Upper lobe of left lung (tissue), 6 donors: ENCODE measurements around the gene SYMPK. TPM values are rescaled to one million over a fixed set of nuclear protein-coding genes. Genes with fewer than 3 reads are reported as not detected.

Experiments used
- ATAC-seq, 2 donors: fragments of 200-7000 bp; cut with Tn5 transposase; one replicate each; pipeline ENCODE4 v1.9.1; 2022; ENCODE audit warnings: mild to moderate bottlenecking in 2 of 2, moderate library complexity in 2 of 2; ENCODE audit not compliant: low FRiP score in 2 of 2
- DNase-seq, 2 donors: peaks; one replicate each; pipeline ENCODE4 v3.0.0-alpha.2; 2019 to 2020
- H3K27ac ChIP-seq, 4 donors: fragments of 200-600 bp; sonication (generic); one replicate each; pipeline ENCODE4 v1.5.1; 2016 to 2019
- H3K27me3 ChIP-seq, 4 donors: fragments of 200-600 bp; sonication (generic); one replicate each; pipeline ENCODE4 v1.5.1; 2017 to 2019
- H3K36me3 ChIP-seq, 4 donors: fragments of 200-600 bp; sonication (generic); one replicate each; pipeline ENCODE4 v1.5.1; 2016 to 2019
- H3K4me1 ChIP-seq, 4 donors: fragments of 200-600 bp; sonication (generic); one replicate each; pipeline ENCODE4 v1.5.1; 2018 to 2019
- H3K4me3 ChIP-seq, 4 donors: fragments of 200-600 bp; sonication (generic); one replicate each; pipeline ENCODE4 v1.5.1; 2017 to 2019; ENCODE audit warnings: mild to moderate bottlenecking in 2 of 4, moderate library complexity in 1 of 4
- H3K9me3 ChIP-seq, 4 donors: fragments of 200-600 bp; sonication (generic); one replicate each; pipeline ENCODE4 v1.5.1; 2018 to 2019
- CTCF ChIP-seq, 6 experiments: fragments of 450-650 bp in 4 of 6; fragments of 200-600 bp in 2 of 6; sonication (generic) in 2 of 6; IDR thresholded peaks; one replicate each; pipeline ENCODE4 v1.5.1; 2016 to 2019; ENCODE audit warnings: antibody characterized with exemption in 6 of 6
- EP300 ChIP-seq, 4 donors: sonication (generic); formaldehyde crosslinking; IDR thresholded peaks; one replicate each; pipeline ENCODE4 v1.5.1; 2017; ENCODE audit warnings: antibody characterized with exemption in 4 of 4, control low read depth in 2 of 4
- POLR2A ChIP-seq, 4 donors: fragments of 450-650 bp; IDR thresholded peaks; one replicate each; pipeline ENCODE4 v1.5.1; 2016 to 2017; ENCODE audit warnings: antibody characterized with exemption in 4 of 4, mild to moderate bottlenecking in 2 of 4
- POLR2AphosphoS5 ChIP-seq, 2 donors: sonication (generic); formaldehyde crosslinking; IDR thresholded peaks; one replicate each; pipeline ENCODE4 v1.5.1; 2017; ENCODE audit warnings: antibody characterized with exemption in 2 of 2
- WGBS, 2 donors: methylation state at CpG; one replicate each; pipeline ENCODE4 v1.1.5; 2017 to 2018; 5-methylcytosine and 5-hydroxymethylcytosine counted together
- total RNA-seq, 6 donors: library from RNA; depleted of rRNA in 4 of 6; stranded (reverse); fragments of >200 nt in 4 of 6; gene quantifications; one replicate each; pipeline versions ENCODE4 v1.1.0 to v1.2.1, GENCODE V29; 2016 to 2021
- donor health status: DM: no; HTN: no; CAD: no; lungs with moderate emphysema.
- donor health status: DM: no; HTN: yes; CAD: no; lungs with severe emphysema.

SYMPK gene
- total RNA-seq, 6 donors from 2014 or later, result 35.0 to 345 (median 76.0) TPM

GRCh38 chr19:45771311-45771933 lies 91.5 kb downstream of the SYMPK start:
- Histone ChIP-seq H3K4me3 (peak overlapping the region in 2 of 4 donors; percentile 78 to 86), H3K9me3 (no peaks in the 10 kb centered on the region), H3K36me3 (peaks cover 0 to 18% (median 5%) of the 10 kb centered on the region in 4 donors), H3K27ac (peak overlapping the region in 3 of 4 donors; percentile 95 to 97 (median 95)), H3K27me3 (peaks cover 0 to 3% (median 1%) of the 10 kb centered on the region in 4 donors), H3K4me1 (peaks cover 19 to 47% (median 28%) of the 10 kb centered on the region in 4 donors)
- ATAC-seq, result no peak
- no peak for TF ChIP-seq EP300 (IDR thresholded peaks at IDR 0.05)
- no peak for TF ChIP-seq POLR2A (IDR thresholded peaks at IDR 0.05)
- no peak for TF ChIP-seq POLR2AphosphoS5 (IDR thresholded peaks at IDR 0.05)
- TF ChIP-seq CTCF (IDR thresholded peaks at IDR 0.05), result no peak
- DNase-seq, result peak in 1 of 2 donors; percentile 89
- 89% methylated on average over 14 to 46 of the region's 46 CpGs for WGBS, 2 donors

- H3K4me3 ChIP-seq, result peak overlapping the region; percentile 54 to 87 (median 82)
- H3K9me3 ChIP-seq, result no peaks in the 10 kb centered on the region
- peaks cover 0 to 17% (median 4%) of the 10 kb centered on the region in 4 donors for H3K36me3 ChIP-seq
- H3K4me1 ChIP-seq, result peaks cover 23 to 57% (median 33%) of the 10 kb centered on the region in 4 donors
- TF ChIP-seq EP300 (IDR thresholded peaks at IDR 0.05) (no peak), POLR2AphosphoS5 (IDR thresholded peaks at IDR 0.05) (peak in 1 of 2 donors; percentile 56), CTCF (IDR thresholded peaks at IDR 0.05) (peak; percentile 96 to 99 (median 96)), POLR2A (IDR thresholded peaks at IDR 0.05) (peak in 2 of 4 donors; percentile 18 to 74)
- DNase-seq, result peak; percentile 96 to 98
- H3K27me3 ChIP-seq, result peaks cover 0 to 3% (median 1%) of the 10 kb centered on the region in 4 donors
- H3K27ac ChIP-seq, result peak overlapping the region; percentile 81 to 97 (median 95)
- WGBS, 2 donors, result 2 to 11% methylated on average over 10 to 32 of the region's 79 CpGs
- ATAC-seq, result peak; percentile 87 to 93
Measured at GRCh38 chr19:45770192-45771101, 92.5 kb downstream of the SYMPK start.

GRCh38 chr19:45769821-45770191 lies 93.1 kb downstream of the SYMPK start:
- Histone ChIP-seq H3K4me1 (peaks cover 23 to 60% (median 33%) of the 10 kb centered on the region in 4 donors), H3K9me3 (no peaks in the 10 kb centered on the region), H3K36me3 (peaks cover 0 to 14% (median 4%) of the 10 kb centered on the region in 4 donors), H3K27me3 (peaks cover 0 to 3% (median 1%) of the 10 kb centered on the region in 4 donors), H3K4me3 (peak overlapping the region; percentile 54 to 87 (median 82)), H3K27ac (peak overlapping the region; percentile 81 to 97 (median 95))
- peak in 1 of 2 donors; percentile 0 for ATAC-seq
- DNase-seq, result peak; percentile 33 to 84
- TF ChIP-seq POLR2AphosphoS5 (IDR thresholded peaks at IDR 0.05), result no peak
- TF ChIP-seq CTCF (IDR thresholded peaks at IDR 0.05), result no peak
- TF ChIP-seq POLR2A (IDR thresholded peaks at IDR 0.05), result no peak
- no peak for TF ChIP-seq EP300 (IDR thresholded peaks at IDR 0.05)
- 1% methylated on average over 22 to 28 of the region's 28 CpGs for WGBS, 2 donors

GRCh38 chr19:45768984-45769782 lies 93.8 kb downstream of the SYMPK start, which contains the start of gene SIX5:
SIX5 (minus strand) TSS chr19:45769252; CDS start chr19:45768844, 408 bp downstream.
- Histone ChIP-seq H3K36me3 (peaks cover 0 to 9% (median 4%) of the 10 kb centered on the region in 4 donors), H3K4me3 (peak within 1 kb of the TSS; percentile 60 to 87 (median 82)), H3K4me1 (peaks cover 28 to 67% (median 35%) of the 10 kb centered on the region in 4 donors), H3K27ac (peak within 1 kb of the TSS; percentile 83 to 97 (median 95)), H3K9me3 (no peaks in the 10 kb centered on the region), H3K27me3 (peaks cover 0 to 3% (median 1%) of the 10 kb centered on the region in 4 donors)
- WGBS, 2 donors, result 0 to 1% methylated on average over 16 to 53 of the region's 70 CpGs
- peak; percentile 83 to 91 for ATAC-seq
- TF ChIP-seq CTCF (IDR thresholded peaks at IDR 0.05), result peak in 1 of 6 experiments; percentile 13
- TF ChIP-seq EP300 (IDR thresholded peaks at IDR 0.05), result peak in 1 of 4 donors; percentile 55
- peak; percentile 87 to 88 for TF ChIP-seq POLR2AphosphoS5 (IDR thresholded peaks at IDR 0.05)
- TF ChIP-seq POLR2A (IDR thresholded peaks at IDR 0.05), result peak in 3 of 4 donors; percentile 53 to 84 (median 66)
- DNase-seq, result peak; percentile 95 to 100
